Measurements from ENCODE around the gene NECAP2. TPM values are rescaled to one million over a fixed set of nuclear protein-coding genes. Genes with fewer than 3 reads are reported as not detected.

The NECAP2 gene
- total and polyA plus RNA-seq, 10 of the 15 experiments (the other 5 are each of a cell fraction or from before 2014, with no cell fraction given) = 16.3 to 98.0 (median 57.4) TPM

DNA sequence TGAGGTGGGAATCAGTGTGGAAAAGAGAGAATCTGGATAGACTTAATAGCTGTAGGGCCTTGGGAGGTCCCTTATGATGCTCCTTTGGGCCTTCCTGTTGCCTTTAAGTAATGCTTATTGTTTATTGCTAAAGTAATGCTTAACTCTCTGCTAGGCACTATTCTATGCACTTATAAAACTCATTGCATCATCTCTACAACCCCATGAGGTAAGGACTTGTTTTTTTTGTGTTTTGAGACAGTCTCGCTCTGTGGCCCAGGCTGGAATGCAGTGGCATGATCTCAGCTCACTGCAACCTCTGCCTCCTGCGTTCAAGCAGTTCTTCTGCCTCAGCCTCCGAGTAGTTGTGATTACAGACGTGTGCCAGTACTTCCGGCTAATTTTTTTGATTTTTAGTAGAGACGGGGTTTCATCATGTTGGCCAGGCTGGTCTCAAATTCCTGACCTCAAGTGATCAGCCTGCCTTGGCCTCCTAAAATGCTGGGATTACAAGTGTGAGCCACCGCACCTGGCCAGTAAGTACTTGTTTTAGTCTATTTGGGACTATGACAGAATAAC lies 22.3 kb downstream of the NECAP2 start:
- 97% methylated on average over 7 of the region's 7 CpGs for WGBS (ENCODE audit: insufficient coverage, insufficient replicate concordance, low lambda C conversion rate, missing lambda C conversion rate)
- Histone ChIP-seq H3K36me3 (ENCODE audit: control insufficient read depth in 2 of 2, insufficient read depth in 2 of 2, low read length in 1 of 2) (peaks cover 8 to 30% of the 10 kb centered on the region in 2 experiments; a peak in 3 of 4 replicates), H4K20me1 (ENCODE audit: control insufficient read depth, insufficient read depth) (no peaks in the 10 kb centered on the region), H3K4me2 (ENCODE audit: control insufficient read depth, insufficient read depth) (no peak overlapping the region), H2AFZ (ENCODE audit: control insufficient read depth, low read depth, low read length) (no peak overlapping the region), H3K27ac (ENCODE audit: control insufficient read depth, insufficient read depth) (no peak overlapping the region), H3K9me3 (replicated peaks; ENCODE audit: control insufficient read depth, insufficient read depth, low read length) (no peaks in the 10 kb centered on the region), H3K27me3 (replicated peaks in 1 of 2; ENCODE audit: control insufficient read depth in 2 of 2, insufficient read depth in 2 of 2, low read length in 1 of 2) (no peaks in the 10 kb centered on the region), H3K9ac (ENCODE audit: control insufficient read depth, insufficient read depth, low read length) (no peak overlapping the region), H3K4me3 (no peak overlapping the region), H3K4me1 (ENCODE audit: control insufficient read depth, insufficient read depth, low read length) (no peaks in the 10 kb centered on the region), H3K79me2 (ENCODE audit: control insufficient read depth, insufficient read depth, low read length) (no peaks in the 10 kb centered on the region)
- intact Hi-C loops (cut with micrococcal nuclease; ENCODE audit: unreplicated experiment) = no loop called here
- CTCF ChIA-PET = interaction anchor here (1.6 kb wide), 1 partner anchor 11 kb away, joined by 3 read pairs; no protein-coding TSS in a partner anchor
- POLR2A ChIA-PET = interaction anchor here (1.5 kb wide), 1 partner anchor 14 kb away, joined by 5 read pairs; no protein-coding TSS in a partner anchor
- SMC1A ChIA-PET (ENCODE audit: uncharacterized antibody, unreplicated experiment) = interaction anchor here (0.6 kb wide), 1 partner anchor 90 kb away, joined by 3 read pairs; no protein-coding TSS in a partner anchor
- no peak for DNase-seq (ENCODE audit: low read depth, low spot score)
- RAD21 ChIA-PET (ENCODE audit: unreplicated experiment) = no interaction called here
- ATAC-seq = no peak
- no peak for FAIRE-seq
- in situ Hi-C loops (cut with MboI) = no loop called here
- TF ChIP-seq, protein P1, sequence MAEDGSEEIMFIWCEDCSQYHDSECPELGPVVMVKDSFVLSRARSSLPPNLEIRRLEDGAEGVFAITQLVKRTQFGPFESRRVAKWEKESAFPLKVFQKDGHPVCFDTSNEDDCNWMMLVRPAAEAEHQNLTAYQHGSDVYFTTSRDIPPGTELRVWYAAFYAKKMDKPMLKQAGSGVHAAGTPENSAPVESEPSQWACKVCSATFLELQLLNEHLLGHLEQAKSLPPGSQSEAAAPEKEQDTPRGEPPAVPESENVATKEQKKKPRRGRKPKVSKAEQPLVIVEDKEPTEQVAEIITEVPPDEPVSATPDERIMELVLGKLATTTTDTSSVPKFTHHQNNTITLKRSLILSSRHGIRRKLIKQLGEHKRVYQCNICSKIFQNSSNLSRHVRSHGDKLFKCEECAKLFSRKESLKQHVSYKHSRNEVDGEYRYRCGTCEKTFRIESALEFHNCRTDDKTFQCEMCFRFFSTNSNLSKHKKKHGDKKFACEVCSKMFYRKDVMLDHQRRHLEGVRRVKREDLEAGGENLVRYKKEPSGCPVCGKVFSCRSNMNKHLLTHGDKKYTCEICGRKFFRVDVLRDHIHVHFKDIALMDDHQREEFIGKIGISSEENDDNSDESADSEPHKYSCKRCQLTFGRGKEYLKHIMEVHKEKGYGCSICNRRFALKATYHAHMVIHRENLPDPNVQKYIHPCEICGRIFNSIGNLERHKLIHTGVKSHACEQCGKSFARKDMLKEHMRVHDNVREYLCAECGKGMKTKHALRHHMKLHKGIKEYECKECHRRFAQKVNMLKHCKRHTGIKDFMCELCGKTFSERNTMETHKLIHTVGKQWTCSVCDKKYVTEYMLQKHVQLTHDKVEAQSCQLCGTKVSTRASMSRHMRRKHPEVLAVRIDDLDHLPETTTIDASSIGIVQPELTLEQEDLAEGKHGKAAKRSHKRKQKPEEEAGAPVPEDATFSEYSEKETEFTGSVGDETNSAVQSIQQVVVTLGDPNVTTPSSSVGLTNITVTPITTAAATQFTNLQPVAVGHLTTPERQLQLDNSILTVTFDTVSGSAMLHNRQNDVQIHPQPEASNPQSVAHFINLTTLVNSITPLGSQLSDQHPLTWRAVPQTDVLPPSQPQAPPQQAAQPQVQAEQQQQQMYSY (CRISPR knock-in tag; IDR thresholded peaks at IDR 0.05) = no peak
- no peak for TF ChIP-seq POLR2AphosphoS5 (IDR thresholded peaks at IDR 0.05; ENCODE audit: low read length)
- no peak for TF ChIP-seq SUPT20H (IDR thresholded peaks at IDR 0.05; ENCODE audit: borderline replicate concordance, control insufficient read depth, low read depth, low read length)
- TF ChIP-seq FOXM1 (IDR thresholded peaks at IDR 0.05; ENCODE audit: low read depth, low read length) = no peak
- no peak for TF ChIP-seq NFYB (IDR thresholded peaks at IDR 0.05; ENCODE audit: insufficient read depth, low read depth, low read length)
- no TSS peak for BruUV-seq (replicated peaks)

Data from GM12878 (cell line).